SU-DHL-6 (cell line): ENCODE results near the gene INPP4A.

Experiments used
- EZH2phosphoT487 ChIP-seq: fragments of 200-600 bp; sonication (generic), shearing (Covaris generic); conservative IDR thresholded peaks from 2 replicates; pipeline ENCODE4 v1.6.1; 2018; ENCODE audit warnings: mild to moderate bottlenecking, antibody characterized with exemption, low read length, moderate library complexity, mixed read lengths
- TF ChIP-seq, protein P1 (sequence below): fragments of 200-600 bp; sonication (generic); IDR thresholded peaks from one replicate; pipeline ENCODE4 v1.5.1; 2017; ENCODE audit warnings: antibody characterized with exemption, mild to moderate bottlenecking, low read length, moderate library complexity; ENCODE audit not compliant: insufficient read depth, poor library complexity, severe bottlenecking

DNA sequence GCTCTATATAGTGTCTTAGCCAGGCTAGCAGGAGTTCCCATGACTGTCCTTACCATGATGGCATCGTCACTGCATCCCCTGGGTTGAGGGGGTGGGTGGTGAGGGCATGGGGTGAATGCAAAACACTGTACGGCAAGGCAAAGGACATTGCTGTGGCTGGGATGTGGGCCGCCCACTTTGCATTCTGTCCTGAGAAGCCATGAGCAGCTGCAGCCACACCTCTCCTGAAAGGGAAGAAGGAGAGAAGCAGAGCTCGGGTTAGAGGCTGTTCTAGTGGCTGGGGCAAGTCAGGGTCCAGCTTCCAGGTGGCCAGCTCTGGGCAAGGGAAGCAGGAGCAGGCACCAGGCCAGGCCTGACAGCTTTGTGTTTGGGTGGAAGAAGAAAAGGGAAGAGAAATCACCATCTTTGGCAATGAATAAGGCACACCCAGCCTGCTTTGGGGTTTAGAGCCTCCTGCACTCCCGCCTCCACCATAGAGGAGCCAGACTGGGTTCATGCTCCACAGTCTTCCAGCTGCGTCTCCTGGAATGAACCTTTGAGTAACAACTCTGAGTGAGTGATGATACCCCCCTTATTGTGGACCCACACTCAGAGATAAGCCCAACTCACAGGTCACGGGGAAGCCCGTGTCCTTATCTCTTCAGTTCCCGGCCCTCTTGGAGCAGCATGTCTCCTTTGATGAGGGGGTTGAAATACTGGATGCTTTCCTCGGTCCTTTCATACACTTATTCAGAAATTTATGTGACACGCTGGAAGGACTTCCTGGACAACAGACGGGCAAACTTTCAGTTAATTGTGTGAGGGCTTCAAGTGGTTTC lies 63.4 kb downstream of the INPP4A start:
- TF ChIP-seq, protein P1, sequence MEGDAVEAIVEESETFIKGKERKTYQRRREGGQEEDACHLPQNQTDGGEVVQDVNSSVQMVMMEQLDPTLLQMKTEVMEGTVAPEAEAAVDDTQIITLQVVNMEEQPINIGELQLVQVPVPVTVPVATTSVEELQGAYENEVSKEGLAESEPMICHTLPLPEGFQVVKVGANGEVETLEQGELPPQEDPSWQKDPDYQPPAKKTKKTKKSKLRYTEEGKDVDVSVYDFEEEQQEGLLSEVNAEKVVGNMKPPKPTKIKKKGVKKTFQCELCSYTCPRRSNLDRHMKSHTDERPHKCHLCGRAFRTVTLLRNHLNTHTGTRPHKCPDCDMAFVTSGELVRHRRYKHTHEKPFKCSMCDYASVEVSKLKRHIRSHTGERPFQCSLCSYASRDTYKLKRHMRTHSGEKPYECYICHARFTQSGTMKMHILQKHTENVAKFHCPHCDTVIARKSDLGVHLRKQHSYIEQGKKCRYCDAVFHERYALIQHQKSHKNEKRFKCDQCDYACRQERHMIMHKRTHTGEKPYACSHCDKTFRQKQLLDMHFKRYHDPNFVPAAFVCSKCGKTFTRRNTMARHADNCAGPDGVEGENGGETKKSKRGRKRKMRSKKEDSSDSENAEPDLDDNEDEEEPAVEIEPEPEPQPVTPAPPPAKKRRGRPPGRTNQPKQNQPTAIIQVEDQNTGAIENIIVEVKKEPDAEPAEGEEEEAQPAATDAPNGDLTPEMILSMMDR = no peak
- no peak for TF ChIP-seq EZH2phosphoT487
